Fibroblast of villous mesenchyme (primary cell): Measurements from ENCODE around the gene SYTL1. TPM values are rescaled to one million over a fixed set of nuclear protein-coding genes. Genes with fewer than 3 reads are reported as not detected.

ENCODE experiments used
- DNase-seq: peaks from one replicate; pipeline ENCODE4 v3.0.0-alpha.2; 2010; ENCODE audit warnings: low read depth
- H3K4me3 ChIP-seq: 2 replicates; pipeline ENCODE4 v1.5.1; 2011; ENCODE audit warnings: low read depth, mild to moderate bottlenecking, low read length
- total RNA-seq: library from RNA; depleted of rRNA; stranded (reverse); fragments of >200 nt; gene quantifications from 2 replicates; pipeline ENCODE4 v1.2.3, GENCODE V29; 2012
- TF ChIP-seq, protein P1 (sequence below): IDR thresholded peaks from 2 replicates; pipeline ENCODE4 v1.5.1; 2012; ENCODE audit warnings: low read depth, mild to moderate bottlenecking, low read length; ENCODE audit not compliant: insufficient read depth

The SYTL1 gene, protein sequence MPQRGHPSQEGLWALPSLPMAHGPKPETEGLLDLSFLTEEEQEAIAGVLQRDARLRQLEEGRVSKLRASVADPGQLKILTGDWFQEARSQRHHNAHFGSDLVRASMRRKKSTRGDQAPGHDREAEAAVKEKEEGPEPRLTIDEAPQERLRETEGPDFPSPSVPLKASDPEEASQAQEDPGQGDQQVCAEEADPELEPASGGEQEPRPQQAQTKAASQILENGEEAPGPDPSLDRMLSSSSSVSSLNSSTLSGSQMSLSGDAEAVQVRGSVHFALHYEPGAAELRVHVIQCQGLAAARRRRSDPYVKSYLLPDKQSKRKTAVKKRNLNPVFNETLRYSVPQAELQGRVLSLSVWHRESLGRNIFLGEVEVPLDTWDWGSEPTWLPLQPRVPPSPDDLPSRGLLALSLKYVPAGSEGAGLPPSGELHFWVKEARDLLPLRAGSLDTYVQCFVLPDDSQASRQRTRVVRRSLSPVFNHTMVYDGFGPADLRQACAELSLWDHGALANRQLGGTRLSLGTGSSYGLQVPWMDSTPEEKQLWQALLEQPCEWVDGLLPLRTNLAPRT
- total RNA-seq = under 0.01 and 0.32 TPM in 2 replicates

DNA sequence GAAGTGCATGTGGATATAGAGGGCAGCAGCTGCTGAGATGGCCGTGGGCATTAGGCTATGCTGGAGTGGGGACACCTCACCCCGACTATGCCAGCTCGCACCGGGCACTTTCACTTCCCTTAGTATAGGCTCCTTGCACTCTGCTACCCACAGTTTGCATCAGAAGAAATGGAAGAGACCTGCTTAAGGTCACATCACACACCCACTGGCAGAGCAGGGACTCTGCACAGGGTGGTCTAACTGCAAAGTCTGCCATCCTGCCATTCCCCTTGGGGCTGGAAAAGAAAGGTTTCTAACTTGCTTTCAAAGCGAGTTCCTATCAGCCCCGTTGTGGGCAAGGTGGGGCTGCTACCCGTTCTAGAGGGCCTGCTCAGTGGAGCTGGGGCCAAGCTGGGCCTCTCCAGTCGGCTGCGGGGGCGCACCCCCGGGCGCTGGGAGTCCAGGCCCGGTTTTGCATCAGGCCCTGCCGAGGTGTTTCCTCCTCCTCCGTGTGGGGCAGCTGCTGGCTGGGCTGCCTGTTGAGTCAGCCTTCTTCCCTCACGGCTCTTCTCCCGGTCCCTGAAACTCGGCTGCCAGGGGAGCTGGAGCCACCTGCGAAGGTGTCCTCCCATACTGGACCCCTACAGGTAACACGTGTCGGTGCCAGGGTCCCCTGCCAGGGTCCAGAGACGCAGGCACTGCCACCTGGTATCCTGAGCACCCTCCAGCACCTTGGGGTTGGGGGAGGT, at the start of gene SYTL1:
SYTL1 (plus strand) TSS at position 498 of the 728 bp plus-strand sequence. CDS start 3,313 bp downstream, outside the sequence.
- no peak within 1 kb of the TSS for H3K4me3 ChIP-seq
- DNase-seq = peak; percentile 47
- TF ChIP-seq, protein P1, sequence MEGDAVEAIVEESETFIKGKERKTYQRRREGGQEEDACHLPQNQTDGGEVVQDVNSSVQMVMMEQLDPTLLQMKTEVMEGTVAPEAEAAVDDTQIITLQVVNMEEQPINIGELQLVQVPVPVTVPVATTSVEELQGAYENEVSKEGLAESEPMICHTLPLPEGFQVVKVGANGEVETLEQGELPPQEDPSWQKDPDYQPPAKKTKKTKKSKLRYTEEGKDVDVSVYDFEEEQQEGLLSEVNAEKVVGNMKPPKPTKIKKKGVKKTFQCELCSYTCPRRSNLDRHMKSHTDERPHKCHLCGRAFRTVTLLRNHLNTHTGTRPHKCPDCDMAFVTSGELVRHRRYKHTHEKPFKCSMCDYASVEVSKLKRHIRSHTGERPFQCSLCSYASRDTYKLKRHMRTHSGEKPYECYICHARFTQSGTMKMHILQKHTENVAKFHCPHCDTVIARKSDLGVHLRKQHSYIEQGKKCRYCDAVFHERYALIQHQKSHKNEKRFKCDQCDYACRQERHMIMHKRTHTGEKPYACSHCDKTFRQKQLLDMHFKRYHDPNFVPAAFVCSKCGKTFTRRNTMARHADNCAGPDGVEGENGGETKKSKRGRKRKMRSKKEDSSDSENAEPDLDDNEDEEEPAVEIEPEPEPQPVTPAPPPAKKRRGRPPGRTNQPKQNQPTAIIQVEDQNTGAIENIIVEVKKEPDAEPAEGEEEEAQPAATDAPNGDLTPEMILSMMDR = no peak

DNA sequence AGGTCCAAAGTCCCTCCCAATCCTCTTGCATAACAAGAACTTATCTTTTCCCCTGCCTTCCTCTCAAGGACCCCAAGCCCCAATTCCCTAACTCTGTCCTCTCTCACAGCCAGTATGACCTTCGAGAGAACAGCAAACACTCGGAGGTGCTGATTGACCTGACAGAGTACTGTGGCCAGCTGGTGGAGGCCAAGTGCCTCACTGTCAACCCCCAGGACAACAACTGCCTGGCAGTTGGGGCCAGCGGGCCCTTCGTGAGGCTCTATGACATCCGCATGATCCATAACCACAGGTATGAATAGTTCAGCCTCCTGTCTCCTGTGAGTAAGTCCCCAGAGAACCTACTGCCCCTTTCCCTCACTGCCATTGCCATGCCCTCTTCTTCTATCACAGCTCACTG, 49.7 kb upstream of the SYTL1 start:
- no peak overlapping the region for H3K4me3 ChIP-seq
- TF ChIP-seq, protein P1 = no peak
- DNase-seq = no peak

DNA sequence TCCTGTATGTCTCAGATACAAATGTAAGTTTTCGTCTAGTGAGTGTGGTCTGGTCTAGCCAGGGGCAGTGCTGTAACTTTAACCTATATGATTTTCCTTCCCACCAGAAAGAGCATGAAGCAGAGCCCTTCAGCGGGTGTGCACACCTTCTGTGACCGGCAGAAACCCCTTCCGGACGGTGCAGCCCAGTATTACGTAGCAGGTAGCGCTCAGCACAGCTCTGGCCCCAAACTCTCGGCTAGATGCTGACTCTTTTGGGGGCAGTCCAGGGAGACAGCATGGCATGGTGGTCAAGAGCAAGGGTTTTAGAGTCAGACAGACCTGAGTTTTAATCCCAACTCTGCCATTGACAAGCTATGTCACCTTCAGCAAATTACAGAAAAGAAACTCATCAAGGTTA, 47.9 kb upstream of the SYTL1 start:
- no peak for DNase-seq
- TF ChIP-seq, protein P1 = no peak
- H3K4me3 ChIP-seq = no peak overlapping the region

DNA sequence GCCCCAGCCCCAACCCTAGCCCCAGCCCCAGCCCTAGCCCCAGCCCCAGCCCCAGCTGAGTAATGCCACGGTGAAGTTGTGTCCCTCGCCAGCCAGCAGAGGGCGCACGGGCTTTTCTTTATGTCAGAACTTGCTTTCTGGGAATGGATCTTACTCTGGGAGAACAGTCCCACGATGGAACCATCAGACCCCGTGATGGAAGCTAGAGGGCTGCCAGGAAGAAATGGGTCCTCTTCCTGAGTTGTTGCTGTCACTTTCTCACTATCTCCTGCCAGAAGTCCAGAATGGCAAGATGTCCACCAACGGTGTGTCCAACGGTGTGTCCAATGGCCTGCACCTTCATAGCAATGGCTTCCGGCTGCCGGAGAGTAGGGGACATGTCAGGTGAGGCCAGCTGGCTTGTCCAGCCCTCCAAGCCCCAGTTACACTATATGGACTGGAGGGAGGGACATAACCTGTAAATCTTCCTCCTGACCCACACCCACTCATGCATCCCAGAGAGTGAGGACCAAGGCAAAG, 45.0 kb upstream of the SYTL1 start:
- TF ChIP-seq, protein P1 = peak; percentile 71
- DNase-seq = peak; percentile 61
- H3K4me3 ChIP-seq = no peak overlapping the region

DNA sequence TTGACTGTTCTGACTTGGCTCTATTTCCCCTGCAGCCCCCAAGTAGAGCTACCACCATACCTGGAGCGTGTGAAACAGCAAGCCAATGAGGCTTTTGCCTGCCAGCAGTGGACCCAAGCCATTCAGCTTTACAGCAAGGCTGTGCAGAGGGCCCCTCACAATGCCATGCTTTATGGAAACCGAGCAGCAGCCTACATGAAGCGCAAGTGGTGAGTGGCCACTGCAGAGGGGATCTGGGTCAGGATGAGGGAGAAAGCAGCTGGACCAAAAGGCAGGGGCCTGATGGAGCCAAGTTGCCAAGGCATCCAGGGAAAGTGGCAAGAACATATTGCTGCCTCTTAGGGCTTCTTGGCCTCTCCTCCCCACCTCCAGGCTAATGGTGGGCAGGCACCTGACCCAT, 43.9 kb upstream of the SYTL1 start:
- TF ChIP-seq, protein P1 = no peak
- no peak overlapping the region for H3K4me3 ChIP-seq
- no peak for DNase-seq

DNA sequence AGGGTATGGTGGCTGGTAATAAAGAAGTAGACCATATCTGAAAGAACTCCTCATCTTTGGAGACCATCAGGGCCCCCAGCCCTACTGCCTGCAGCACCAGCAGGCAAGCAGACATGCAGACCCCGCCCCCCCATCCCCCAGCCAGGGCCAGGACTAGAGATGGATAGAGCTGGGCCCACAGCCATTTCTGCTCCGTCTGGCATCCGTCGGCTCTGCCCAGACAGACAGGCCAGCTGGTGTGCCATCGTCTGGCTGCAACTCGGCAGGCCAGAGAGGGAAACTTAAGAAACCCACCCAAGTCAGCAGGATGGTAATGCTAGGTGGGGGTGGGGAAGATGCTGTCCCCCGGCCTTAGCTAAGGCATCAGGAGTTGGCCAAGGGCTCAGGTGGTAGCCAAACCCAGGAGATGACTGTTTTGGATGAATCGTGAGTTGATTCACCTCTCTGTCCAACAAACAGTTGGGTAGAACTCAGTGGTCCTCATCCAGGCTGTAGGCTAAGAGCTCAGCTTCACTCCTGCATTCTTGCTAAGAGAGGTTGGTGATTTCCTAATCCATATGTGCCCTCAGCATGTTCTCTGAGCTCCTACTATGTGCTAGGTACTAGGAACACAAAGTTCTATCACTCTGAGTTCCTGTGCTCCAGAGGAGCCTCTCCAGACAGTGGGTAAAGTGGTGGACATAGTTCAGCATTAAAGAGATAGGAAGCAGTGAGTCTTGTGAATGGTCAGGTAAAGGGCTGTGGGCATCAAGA, 43.0 kb upstream of the SYTL1 start:
- H3K4me3 ChIP-seq = no peak overlapping the region
- no peak for DNase-seq
- TF ChIP-seq, protein P1 = no peak
